NCI-H774 (cell line): Measurements from ENCODE around the gene MRC1.
A peak's percentile ranks its signal among the peaks of the same experiment; 100 is the strongest.
"Not testable (repeated sequence)": the region's sequence is repeated elsewhere in the genome, so short reads cannot be mapped to it uniquely, and the experiment has no call there.

Experiments
- DNase-seq: peaks from one replicate; lab custom pipeline; 2025; lab: John Stamatoyannopoulos, UW

MRC1 gene

GRCh38 chr10:17906002-17906401 lies 96.9 kb downstream of the MRC1 start:
- no peak for DNase-seq

GRCh38 chr10:17907641-17908040 lies 98.5 kb downstream of the MRC1 start:
- no peak for DNase-seq

GRCh38 chr10:17910125-17910789 lies 101.1 kb downstream of the MRC1 start:
- DNase-seq = no peak

- DNase-seq = no peak
Observed at GRCh38 chr10:17912754-17913153, 103.6 kb downstream of the MRC1 start.

DNA sequence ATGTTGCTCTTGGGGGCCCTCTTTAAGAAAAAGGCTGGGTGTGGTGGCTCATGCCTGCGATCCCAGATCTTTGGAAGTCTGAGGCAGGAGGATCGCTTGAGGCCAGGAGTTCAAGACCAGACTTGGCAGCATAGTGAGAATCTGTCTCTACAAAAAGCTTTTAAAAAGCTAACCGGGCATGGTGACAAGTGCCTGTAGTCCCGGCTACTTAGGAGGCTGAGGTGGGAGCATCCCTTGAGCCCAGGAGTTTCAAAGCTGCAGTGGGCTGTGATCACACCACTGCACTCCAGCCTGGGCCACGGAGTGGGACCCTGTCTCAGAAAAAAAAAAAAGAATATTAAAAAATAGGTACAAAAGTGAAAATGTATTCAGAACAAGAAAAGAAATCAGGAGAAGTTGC lies 104.5 kb downstream of the MRC1 start:
- no peak for DNase-seq

DNA sequence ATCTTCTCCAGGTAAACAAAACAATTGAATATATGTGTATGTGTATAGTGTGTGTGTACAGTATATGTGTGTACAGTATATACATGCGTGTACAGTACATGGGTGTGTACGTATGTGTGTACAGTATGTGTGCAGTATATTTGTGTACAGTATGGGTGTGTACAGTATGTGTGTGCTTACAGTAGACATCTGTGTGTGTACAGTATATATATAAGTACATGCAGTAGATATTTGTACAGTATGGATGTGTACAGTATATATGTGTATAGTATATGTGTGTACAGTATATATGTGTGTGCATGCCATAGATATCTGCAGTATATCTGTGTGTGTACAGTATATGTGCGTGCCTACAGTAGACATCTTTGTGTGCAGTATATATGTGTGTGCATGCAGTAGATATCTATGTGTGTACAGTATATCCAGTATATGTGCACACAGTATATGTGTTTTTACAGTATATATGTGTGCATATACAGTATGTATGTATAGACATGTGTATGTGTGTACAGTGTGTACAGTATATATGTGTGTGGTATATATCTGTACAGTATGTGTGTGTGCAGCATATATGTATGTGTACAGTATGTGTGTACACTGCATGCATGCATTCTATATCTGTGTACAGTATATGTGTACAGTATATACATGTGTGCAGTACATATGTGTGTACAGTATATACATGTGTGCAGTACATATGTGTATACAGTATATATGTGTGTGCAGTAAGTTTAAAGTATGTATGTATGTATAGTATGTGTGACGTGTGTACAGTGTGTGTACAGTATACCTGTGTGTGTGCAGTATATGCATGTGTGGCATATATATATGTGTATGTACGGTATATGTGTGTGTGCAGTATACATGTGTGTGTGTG lies 105.3 kb downstream of the MRC1 start:
- no peak for DNase-seq

DNA sequence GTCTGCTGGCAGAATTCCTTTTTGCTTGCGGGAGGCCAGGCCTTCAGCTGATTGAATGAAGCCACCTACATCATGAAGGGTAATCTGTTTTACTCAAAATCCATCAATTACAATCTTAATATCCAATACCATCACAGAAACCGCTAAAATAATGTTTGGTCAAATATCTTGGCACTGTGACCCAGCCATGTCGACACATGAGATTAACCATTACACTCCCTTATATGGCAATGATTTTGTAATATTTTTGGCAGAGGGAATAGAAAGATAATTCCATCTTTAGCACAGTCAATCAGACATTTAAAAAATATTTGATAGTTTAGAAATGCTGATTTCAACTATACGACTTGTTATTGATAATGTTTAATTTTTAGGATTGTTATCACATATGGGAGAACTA lies 106.0 kb downstream of the MRC1 start:
- DNase-seq = no peak

DNA sequence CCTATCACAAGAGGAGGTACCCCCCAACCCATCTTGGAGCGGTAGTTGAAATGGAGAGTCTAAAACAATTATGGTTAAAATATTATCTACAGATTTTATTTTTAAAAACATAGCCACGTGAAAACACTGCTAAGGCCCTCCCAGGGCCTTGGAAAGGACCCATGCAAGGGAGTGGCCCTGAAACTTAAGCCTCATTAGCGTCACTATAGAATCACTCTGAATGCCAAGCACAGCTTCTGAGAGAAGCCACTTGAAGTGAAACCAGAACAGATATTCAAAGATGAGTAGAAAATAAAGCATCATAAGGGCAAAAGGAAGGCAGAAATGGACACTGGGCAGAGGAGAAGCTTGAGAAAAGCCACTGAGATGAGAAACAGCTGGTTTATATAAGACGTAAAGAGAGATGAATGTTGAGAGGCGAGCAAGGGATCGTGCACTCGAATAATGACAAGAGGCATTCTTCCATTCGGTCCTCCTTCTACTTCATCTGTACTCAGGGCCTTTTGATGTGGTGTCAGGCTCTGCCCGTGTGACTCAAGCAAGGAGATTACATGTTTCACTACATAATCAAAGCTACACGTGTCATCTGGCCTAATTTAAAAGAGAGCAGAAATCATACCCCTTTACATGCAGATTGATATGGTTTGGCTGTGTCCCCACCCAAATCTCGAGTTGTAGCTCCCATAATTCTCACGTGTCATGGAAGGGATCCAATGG lies 109.2 kb downstream of the MRC1 start:
- no peak for DNase-seq

DNA sequence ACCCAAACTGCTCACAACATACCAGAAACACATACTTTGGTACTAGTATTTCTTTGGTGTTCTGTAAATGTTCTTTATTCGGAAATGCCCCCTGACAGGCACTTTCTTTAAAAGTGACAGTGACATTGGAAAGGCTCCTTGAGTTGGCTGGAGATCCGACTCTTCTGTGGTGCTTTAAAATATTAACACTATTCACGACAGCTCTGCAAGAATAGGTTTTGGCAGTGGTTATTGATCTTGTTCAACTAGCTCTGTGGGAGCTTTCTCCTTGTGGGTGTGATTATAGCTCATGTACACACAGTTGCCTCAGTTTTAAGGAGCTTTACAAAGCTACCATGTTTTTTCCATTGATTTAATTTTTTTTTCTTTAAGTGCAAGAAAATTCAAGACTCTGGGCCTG lies 112.2 kb downstream of the MRC1 start:
- no peak for DNase-seq

DNA sequence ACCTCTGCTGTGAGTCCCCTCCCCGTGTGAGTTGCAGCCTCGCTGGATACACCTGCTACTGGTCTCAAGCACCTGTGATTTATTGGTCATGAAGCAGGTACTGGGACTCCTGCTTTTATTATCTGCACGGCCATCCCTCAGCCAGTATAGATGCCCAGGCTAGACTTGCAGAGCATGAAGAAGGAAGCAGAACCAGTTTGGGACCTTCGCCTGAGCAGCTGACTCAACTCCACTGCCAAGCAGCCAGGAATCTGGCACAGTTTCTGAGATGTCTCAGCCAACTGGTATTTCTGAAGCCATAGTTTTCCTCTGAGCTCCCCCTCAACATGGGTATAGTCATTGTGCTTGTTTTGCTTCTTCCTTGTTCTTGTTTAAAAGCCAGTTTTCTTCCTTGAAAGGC lies 114.6 kb downstream of the MRC1 start:
- DNase-seq = peak; percentile 7

- no peak for DNase-seq
Observed at GRCh38 chr10:17943033-17943745, 134.0 kb downstream of the MRC1 start.

DNA sequence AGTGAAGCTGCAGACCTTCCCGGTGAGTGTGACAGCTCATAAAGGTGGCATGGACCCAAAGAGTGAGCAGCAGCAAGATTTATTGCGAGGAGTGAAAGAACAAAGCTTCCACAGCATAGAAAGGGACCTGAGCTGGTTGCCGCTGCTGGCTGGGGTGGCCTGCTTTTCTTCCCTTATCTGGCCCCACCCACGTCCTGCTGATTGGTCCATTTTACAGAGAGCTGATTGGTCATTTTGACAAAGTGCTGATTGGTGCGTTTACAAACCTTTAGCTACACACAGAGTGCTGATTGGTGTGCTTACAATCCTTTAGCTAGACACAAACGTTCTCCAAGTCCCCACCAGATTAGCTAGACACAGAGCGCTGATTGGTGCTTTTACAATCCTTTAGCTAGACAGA lies 141.1 kb downstream of the MRC1 start:
- DNase-seq = not testable (repeated sequence)

DNA sequence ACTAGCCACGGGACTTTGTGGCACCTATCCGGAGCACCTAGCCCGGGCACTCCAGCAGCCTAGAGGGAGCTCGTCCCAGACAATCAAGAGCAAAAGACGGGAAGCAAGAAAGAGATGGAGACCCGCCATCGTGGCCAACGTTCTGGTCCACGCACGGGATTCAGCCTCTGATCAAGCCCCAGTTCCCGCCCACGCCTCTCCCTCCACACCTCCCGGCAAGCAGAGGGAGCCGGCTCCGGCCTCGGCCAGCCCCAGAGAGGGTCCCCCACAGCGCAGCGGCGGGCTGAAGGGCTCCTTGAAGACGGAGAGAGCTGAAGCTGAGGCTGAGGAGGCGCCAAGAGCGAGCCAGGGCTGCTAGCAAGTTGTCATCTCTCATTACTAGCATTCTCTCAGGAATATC lies 141.6 kb downstream of the MRC1 start:
- DNase-seq = no peak

GRCh38 chr10:17951868-17952371 lies 142.8 kb downstream of the MRC1 start, which contains the start of gene SLC39A12:
SLC39A12 (plus strand) TSS chr10:17951918; CDS start chr10:17953277, 1,359 bp downstream.
- no peak for DNase-seq

DNA sequence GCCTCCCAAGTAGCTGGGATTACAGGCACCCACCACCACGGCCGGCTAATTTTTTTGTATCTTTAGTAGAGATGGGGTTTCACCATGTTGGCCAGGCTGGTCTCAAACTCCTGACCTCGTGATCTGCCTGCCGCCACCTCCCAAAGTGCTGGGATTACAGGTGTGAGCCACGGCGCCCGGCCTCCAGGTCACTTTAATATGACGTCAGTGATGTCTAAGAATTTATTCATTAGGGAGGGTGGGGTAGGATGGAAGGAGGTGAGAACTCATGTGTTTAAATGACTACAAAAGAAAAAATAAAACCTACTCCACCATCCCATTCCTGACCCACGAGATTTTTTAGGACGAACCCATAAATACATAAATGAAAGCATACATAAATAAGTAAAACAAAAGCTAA lies 145.2 kb downstream of the MRC1 start:
- not testable (repeated sequence) for DNase-seq

- DNase-seq = no peak
Observed at GRCh38 chr10:17954861-17955260, 145.7 kb downstream of the MRC1 start.

- DNase-seq = no peak
Observed at GRCh38 chr10:17958049-17958448, 148.9 kb downstream of the MRC1 start.

DNA sequence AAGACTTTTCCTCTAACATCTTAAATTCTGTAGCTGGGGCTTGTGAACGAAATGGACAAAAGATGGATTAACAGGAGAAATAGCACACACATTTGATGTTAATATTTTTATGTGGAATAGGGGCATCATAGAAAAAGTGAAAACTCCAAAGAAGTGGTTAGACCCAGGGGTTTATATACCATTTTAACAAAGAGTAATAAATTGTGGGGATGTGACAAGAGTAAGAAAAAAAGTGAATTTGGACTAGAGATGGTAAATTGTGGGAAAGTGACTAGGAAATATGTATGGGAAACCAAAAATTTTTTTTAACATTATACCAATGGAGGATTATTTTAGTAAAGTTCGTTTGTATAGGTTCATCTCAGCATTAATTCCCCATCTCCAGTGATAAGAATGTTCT lies 150.7 kb downstream of the MRC1 start:
- DNase-seq = no peak
